Stimulated activated CD8-positive, alpha-beta memory T cell treated with anti-CD3 and anti-CD28 coated beads, Interleukin-12 subunit alpha, Interleukin-12 subunit beta, amount 100 ng/mL, for 4 hours (primary cell): ENCODE results near the gene SCNN1B.
"Not testable (repeated sequence)": the region's sequence is repeated elsewhere in the genome, so short reads cannot be mapped to it uniquely, and the experiment has no call there.

Experiments used
- DNase-seq: peaks from one replicate; pipeline ENCODE4 v3.0.0-alpha.2; 2020; ENCODE audit warnings: low read depth

SCNN1B gene

GRCh38 chr16:23355106-23355670, 53.1 kb downstream of the SCNN1B start:
- no peak for DNase-seq

GRCh38 chr16:23356941-23357340, 54.8 kb downstream of the SCNN1B start:
- DNase-seq: no peak

GRCh38 chr16:23357761-23358290, 55.7 kb downstream of the SCNN1B start:
- DNase-seq: no peak

DNA sequence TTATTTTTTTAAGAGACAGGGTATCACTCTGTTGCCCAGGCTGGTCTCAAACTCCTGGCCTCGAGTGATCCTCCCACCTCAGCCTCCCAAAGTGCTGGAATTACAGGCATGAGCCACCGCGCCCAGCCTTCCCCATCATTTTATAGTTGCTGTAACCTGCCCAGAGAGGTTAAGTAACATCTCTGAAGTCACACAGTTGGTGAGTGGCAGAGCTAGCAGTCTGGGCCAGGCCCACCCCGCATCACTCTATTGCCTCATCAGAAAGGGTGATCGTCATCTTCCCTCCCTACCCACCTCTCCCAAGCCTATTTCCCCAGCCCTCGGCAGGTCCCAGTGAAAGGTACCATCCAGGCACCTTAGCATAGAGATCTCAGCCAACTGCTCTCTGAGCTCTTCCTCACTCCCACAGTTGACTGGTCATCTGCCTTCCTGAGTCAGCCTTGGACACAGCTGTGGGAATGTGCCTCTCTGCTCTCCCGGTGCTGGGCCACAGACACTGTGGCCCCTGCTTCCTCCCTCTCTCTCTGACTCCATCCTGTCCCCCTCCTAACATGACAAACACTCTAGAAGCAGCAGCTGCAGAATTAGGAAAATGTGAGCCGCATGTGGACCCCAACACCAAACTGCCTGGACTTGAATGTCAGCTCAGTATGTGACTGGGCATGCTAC, 57.1 kb downstream of the SCNN1B start:
- DNase-seq: no peak

- no peak for DNase-seq
Measured at GRCh38 chr16:23362460-23363317, 60.6 kb downstream of the SCNN1B start.

DNA sequence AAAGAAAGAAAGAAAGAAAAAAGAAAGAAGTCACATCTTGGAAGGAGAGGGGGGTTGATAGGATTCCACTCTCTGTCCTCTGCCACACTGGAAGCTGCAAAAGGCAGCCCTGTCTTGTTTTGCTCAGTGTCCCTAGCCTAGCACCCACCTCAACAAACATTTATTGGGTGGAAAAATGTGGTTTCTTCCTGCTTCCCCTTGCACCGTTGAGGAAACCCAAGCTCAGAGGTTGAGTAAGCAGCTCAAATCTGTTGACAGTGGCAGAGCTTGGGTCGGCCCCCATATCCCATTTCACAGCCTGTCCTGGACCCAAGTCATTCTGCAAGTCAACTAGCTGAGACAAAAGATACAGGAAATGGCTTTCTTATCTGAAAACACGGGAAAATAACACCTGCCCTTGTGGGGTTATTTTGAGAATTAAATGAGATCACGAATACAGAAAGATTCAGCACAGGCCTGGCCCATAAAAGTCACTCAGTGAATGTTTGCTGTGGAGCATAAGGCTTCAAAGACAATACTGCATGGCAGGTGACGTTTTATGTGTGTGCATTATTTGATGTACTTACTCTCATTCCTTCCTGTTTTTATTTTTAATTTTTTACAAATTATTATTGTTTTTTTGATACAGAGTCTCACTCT, 63.6 kb downstream of the SCNN1B start:
- no peak for DNase-seq

GRCh38 chr16:23366341-23366740, 64.2 kb downstream of the SCNN1B start:
- DNase-seq: not testable (repeated sequence)

GRCh38 chr16:23367564-23367963, 65.5 kb downstream of the SCNN1B start:
- no peak for DNase-seq

- DNase-seq: no peak
Measured at GRCh38 chr16:23367988-23368387, 65.9 kb downstream of the SCNN1B start.

DNA sequence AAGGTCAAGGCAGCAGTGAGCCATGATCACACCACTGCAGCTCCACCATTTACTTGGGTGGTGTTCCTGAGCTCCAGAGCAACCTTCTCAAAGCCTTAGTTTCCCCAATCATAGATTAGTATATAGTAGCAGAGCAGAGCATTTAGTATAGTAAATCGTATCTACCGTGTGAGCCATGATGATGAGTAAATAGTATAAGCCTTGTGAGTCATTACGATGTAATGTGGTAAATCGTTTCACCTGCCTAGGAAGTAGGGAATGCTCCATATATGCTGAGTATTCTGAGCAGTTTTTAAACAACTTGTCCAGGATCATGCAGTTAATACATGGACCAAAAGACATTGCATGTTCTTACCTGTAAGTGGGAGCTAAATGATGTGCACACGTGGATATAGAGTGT, 66.4 kb downstream of the SCNN1B start:
- DNase-seq: no peak

- no peak for DNase-seq
Measured at GRCh38 chr16:23369416-23369815, 67.3 kb downstream of the SCNN1B start.

DNA sequence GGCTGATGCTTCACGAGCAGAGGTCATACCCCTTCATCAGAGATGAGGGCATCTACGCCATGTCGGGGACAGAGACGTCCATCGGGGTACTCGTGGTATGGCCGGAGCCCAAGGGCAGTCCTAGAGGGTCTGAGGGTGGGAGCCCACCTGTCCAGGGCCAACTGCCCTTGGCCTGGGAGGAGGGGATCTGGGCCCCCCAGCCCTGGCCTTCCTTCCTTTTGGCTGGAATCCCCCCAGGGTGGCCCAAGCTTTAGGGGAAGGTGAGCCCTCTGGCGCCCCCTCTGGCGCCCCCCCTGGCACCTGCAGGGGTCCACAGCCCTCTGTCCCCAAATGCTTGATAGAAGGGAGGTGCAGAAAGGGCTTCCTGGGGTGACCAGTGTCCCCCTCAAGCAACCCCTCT, 69.3 kb downstream of the SCNN1B start:
- DNase-seq: no peak

DNA sequence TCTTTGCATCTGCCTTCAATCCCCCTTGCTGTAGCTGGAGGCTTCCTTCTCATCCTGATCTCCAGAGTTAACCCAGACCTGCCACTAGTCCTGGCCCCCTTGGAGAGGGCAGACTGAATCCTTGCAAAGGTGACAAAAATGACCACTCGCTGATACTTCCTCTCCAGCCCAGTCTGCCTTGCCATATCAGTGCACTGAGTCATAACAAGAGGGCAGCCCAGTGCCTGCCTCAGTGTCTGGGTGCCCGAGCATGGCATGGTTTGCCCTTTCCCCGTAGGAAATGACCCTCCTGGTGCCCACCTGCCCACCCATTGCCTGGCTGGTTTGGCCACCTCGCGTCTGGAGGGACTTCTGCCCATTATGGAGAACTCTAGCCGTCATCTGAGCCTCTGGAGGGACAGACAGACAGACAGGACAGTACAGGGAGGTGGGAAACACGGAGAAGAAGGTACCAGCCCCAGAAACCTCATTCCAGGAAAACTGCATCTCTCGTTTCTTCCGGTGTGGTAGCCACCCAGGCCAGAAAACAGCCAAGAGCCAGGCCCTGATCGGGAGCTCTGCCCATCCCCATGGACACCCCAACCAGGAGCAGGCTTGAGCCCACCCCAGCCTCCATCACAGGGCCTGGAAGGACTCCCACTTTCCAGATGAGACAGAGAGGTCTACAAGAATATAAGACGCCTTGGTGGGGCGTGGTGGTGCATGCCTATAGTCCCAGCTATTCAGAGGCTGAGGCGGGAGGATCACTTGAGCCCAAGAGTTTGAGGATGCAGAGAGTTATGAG, 71.5 kb downstream of the SCNN1B start:
- no peak for DNase-seq

DNA sequence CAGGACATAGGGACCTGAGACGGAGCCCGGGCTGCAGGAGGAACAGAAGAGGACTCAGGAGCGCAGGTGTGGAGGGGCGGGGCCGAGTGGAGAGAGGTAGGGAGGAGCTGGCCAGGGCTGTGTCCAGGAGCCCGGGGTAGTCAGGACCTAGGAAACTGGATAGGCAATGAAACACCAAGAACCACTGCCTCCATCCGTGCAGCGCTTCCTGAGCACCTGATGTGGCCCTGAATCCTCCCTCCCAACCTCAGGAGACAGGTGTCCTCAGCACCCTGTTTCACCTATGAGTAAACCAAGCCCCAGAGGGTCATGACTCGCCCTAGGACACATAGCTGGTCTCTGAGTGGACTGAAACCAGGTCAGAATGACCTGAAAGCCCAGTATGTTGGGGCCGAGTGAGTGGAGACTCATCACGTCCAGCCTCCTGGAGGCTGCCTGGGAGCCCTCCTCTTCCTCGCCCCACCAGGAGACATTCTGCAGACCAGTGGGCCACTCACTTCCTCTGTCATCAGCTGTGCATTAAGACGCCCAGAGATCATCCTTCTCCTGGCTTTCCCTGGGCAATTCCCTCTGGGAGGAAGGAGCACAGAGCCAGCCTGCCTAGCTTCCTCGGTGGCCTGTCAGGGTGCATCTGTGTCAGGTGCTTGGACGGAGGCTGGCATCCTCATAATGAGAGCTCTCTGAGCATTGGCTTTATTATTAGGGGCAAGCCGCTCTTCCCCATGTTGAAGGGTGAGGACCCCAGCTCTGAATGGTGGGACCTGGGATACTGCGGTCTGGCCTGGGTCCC, 72.8 kb downstream of the SCNN1B start:
- no peak for DNase-seq

- DNase-seq: no peak
Measured at GRCh38 chr16:23375643-23376042, 73.5 kb downstream of the SCNN1B start.

GRCh38 chr16:23377071-23377931, 75.2 kb downstream of the SCNN1B start:
- DNase-seq: no peak

DNA sequence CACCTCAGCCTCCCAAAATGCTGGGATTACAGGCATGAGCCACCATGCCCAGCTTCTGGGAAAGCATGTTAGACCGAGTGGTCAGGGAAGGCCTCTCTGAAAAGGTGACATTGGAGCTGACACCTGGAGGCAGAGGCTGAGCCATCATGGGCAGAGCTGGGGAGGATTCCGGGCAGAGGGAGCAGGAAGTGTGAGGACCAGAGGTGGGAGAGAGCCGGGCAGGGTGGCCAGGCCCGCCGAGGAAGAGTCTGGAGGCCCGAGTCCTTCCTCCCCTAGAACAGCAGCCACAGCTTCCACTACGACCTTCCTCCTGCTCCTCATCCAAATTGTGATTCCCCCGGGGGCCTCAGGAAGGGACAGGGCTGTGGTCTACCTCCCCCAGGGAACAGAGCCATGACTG, 76.2 kb downstream of the SCNN1B start:
- DNase-seq: no peak

- DNase-seq: no peak
Measured at GRCh38 chr16:23378921-23379320, 76.8 kb downstream of the SCNN1B start.

GRCh38 chr16:23379707-23380106, 77.6 kb downstream of the SCNN1B start:
- DNase-seq: no peak

GRCh38 chr16:23380501-23380951, 78.4 kb downstream of the SCNN1B start:
- DNase-seq: no peak
